ENCODE results near the gene KCNC2.

GRCh38 chr12:75257510-75257909 is 47.9 kb upstream of the KCNC2 start:
- TF ChIP-seq, protein P1, sequence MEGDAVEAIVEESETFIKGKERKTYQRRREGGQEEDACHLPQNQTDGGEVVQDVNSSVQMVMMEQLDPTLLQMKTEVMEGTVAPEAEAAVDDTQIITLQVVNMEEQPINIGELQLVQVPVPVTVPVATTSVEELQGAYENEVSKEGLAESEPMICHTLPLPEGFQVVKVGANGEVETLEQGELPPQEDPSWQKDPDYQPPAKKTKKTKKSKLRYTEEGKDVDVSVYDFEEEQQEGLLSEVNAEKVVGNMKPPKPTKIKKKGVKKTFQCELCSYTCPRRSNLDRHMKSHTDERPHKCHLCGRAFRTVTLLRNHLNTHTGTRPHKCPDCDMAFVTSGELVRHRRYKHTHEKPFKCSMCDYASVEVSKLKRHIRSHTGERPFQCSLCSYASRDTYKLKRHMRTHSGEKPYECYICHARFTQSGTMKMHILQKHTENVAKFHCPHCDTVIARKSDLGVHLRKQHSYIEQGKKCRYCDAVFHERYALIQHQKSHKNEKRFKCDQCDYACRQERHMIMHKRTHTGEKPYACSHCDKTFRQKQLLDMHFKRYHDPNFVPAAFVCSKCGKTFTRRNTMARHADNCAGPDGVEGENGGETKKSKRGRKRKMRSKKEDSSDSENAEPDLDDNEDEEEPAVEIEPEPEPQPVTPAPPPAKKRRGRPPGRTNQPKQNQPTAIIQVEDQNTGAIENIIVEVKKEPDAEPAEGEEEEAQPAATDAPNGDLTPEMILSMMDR (IDR thresholded peaks at IDR 0.05; ENCODE audit: low read length): no peak
- TF ChIP-seq EZH2phosphoT487 (IDR thresholded peaks at IDR 0.05; ENCODE audit: low read length): no peak
- TF ChIP-seq EZH2 (optimal IDR thresholded peaks at IDR 0.05; ENCODE audit: low read depth, low read length): no peak

Data from MM.1S (cell line).